GM13977 (cell line): ENCODE data around the gene SLC24A3.

Experiments
- DNase-seq: peaks from one replicate; pipeline ENCODE4 v3.0.0; 2012; ENCODE audit warnings: low spot score
- CTCF ChIP-seq: IDR thresholded peaks from 2 replicates; pipeline ENCODE4 v1.5.1; 2012; ENCODE audit warnings: mild to moderate bottlenecking, control low read depth; ENCODE audit not compliant: insufficient read depth; ENCODE audit errors: extremely low read depth, missing control alignments
- in situ Hi-C: fragments of 300-500 bp; cut with MboI; formaldehyde crosslinking; loops from one replicate; pipeline ENCODE4 v1.12.0; 2022; ENCODE audit warnings: low sequenced_read_pairs, low pct_unique_long_range_greater_than_20kb, mixed read lengths, inconsistent platforms; ENCODE audit not compliant: unreplicated experiment

The SLC24A3 gene

GRCh38 chr20:19492687-19493336 is 280.4 kb downstream of the SLC24A3 start:
- TF ChIP-seq CTCF: no peak
- DNase-seq: no peak
- in situ Hi-C loops: no loop called here

GRCh38 chr20:19493794-19494495 is 281.5 kb downstream of the SLC24A3 start:
- in situ Hi-C loops: no loop called here
- no peak for TF ChIP-seq CTCF
- DNase-seq: no peak

- in situ Hi-C loops: no loop called here
- TF ChIP-seq CTCF: no peak
- DNase-seq: no peak
Observed at GRCh38 chr20:19495905-19496703, 283.7 kb downstream of the SLC24A3 start.

GRCh38 chr20:19497064-19497463 is 284.6 kb downstream of the SLC24A3 start:
- no peak for TF ChIP-seq CTCF
- no peak for DNase-seq
- in situ Hi-C loops: no loop called here

GRCh38 chr20:19498756-19499155 is 286.3 kb downstream of the SLC24A3 start:
- in situ Hi-C loops: no loop called here
- no peak for TF ChIP-seq CTCF
- DNase-seq: no peak

GRCh38 chr20:19501476-19502115 is 289.2 kb downstream of the SLC24A3 start:
- in situ Hi-C loops: no loop called here
- DNase-seq: no peak
- TF ChIP-seq CTCF: no peak
